AG09309 (cell line): Measurements from ENCODE around the gene GLDC.

Experiments
- DNase-seq: peaks from one replicate; pipeline ENCODE4 v3.0.0-alpha.2; 2010; ENCODE audit warnings: low read depth
- H3K4me3 ChIP-seq: 2 replicates; pipeline ENCODE4 v1.5.1; 2011; ENCODE audit warnings: mild to moderate bottlenecking, low read depth, low read length, moderate library complexity; ENCODE audit not compliant: control insufficient read depth
- CTCF ChIP-seq: IDR thresholded peaks from 2 replicates; pipeline ENCODE4 v1.5.1; 2011; ENCODE audit warnings: mild to moderate bottlenecking, low read depth, low read length, inconsistent platforms; ENCODE audit not compliant: insufficient read depth, control insufficient read depth; ENCODE audit errors: missing control alignments

GLDC gene

GRCh38 chr9:6525326-6526045 lies 120.0 kb downstream of the GLDC start:
- TF ChIP-seq CTCF = no peak
- H3K4me3 ChIP-seq = no peak overlapping the region
- DNase-seq = no peak

GRCh38 chr9:6522263-6522662 lies 123.3 kb downstream of the GLDC start:
- DNase-seq = no peak
- no peak for TF ChIP-seq CTCF
- no peak overlapping the region for H3K4me3 ChIP-seq

- DNase-seq = no peak
- no peak overlapping the region for H3K4me3 ChIP-seq
- no peak for TF ChIP-seq CTCF
Measured at GRCh38 chr9:6512085-6512657, 133.4 kb downstream of the GLDC start.

GRCh38 chr9:6506571-6506970 lies 139.0 kb downstream of the GLDC start:
- no peak for TF ChIP-seq CTCF
- no peak overlapping the region for H3K4me3 ChIP-seq
- DNase-seq = no peak

GRCh38 chr9:6502399-6502798 lies 143.1 kb downstream of the GLDC start:
- TF ChIP-seq CTCF = no peak
- no peak for DNase-seq
- no peak overlapping the region for H3K4me3 ChIP-seq

GRCh38 chr9:6501526-6502210 lies 143.9 kb downstream of the GLDC start:
- no peak for TF ChIP-seq CTCF

GRCh38 chr9:6498982-6499381 lies 146.5 kb downstream of the GLDC start:
- DNase-seq = no peak
- no peak overlapping the region for H3K4me3 ChIP-seq
- no peak for TF ChIP-seq CTCF

More at GRCh38 chr9:6501526-6502210, 143.9 kb downstream of the GLDC start:
- H3K4me3 ChIP-seq = no peak overlapping the region
- DNase-seq = no peak
